Transverse colon (tissue), 4 donors: Measurements from ENCODE around the gene FBRS.

ENCODE experiments used
- EP300 ChIP-seq: sonication (generic); formaldehyde crosslinking; IDR thresholded peaks from one replicate; pipeline ENCODE4 v1.6.1; 2017; ENCODE audit warnings: antibody characterized with exemption, low read depth
- POLR2A ChIP-seq: fragments of 450-650 bp; IDR thresholded peaks from one replicate; pipeline ENCODE4 v1.6.1; 2016; ENCODE audit warnings: antibody characterized with exemption, mild to moderate bottlenecking, moderate library complexity
- POLR2AphosphoS5 ChIP-seq, 3 donors: sonication (generic); formaldehyde crosslinking; IDR thresholded peaks; one replicate each; pipeline ENCODE4 v1.6.1; 2016; ENCODE audit warnings: antibody characterized with exemption in 3 of 3
- TF ChIP-seq, protein P1 (sequence below), 5 experiments: fragments of 200-600 bp in 3 of 5; fragments of 450-650 bp in 2 of 5; sonication (generic) in 3 of 5; IDR thresholded peaks; 1 replicate in 2 of 5; 2 replicates in 3 of 5; pipeline ENCODE4 v1.5.1; 2016 to 2017; ENCODE audit warnings: antibody characterized with exemption in 5 of 5, inconsistent platforms in 3 of 5, mild to moderate bottlenecking in 2 of 5, moderate library complexity in 1 of 5

DNA sequence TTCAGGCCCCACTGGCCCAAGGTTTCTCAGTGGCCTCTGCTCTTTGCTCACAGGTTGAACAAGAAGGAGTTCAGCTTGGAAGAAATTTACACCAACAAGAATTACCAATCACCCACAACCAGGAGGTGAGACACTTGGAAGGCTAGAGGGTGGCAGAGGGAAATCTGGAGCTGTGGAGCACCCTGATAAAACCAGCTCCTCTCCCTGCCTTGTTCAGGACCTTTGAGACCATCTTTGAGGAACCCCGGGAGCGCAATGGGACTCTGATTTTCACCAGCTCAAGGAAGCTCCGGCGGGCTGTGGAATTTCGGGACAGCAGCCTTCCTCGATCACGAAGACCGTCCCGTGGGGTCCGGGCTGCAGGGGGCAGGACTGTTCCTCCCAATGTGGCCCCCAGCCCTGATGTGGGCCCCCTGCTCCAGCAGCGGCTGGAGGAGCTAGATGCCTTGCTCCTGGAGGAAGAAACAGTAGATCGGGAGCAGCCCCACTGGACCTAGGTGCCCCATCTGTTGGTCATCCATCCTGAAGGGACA, 2.4 kb upstream of the FBRS start:
- TF ChIP-seq, protein P1, sequence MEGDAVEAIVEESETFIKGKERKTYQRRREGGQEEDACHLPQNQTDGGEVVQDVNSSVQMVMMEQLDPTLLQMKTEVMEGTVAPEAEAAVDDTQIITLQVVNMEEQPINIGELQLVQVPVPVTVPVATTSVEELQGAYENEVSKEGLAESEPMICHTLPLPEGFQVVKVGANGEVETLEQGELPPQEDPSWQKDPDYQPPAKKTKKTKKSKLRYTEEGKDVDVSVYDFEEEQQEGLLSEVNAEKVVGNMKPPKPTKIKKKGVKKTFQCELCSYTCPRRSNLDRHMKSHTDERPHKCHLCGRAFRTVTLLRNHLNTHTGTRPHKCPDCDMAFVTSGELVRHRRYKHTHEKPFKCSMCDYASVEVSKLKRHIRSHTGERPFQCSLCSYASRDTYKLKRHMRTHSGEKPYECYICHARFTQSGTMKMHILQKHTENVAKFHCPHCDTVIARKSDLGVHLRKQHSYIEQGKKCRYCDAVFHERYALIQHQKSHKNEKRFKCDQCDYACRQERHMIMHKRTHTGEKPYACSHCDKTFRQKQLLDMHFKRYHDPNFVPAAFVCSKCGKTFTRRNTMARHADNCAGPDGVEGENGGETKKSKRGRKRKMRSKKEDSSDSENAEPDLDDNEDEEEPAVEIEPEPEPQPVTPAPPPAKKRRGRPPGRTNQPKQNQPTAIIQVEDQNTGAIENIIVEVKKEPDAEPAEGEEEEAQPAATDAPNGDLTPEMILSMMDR (IDR thresholded peaks at IDR 0.05), result no peak
- no peak for TF ChIP-seq POLR2AphosphoS5 (IDR thresholded peaks at IDR 0.05)
- TF ChIP-seq POLR2A, result no peak
- TF ChIP-seq EP300, result no peak
